Measurements from ENCODE around the gene LRRC34.

Gene LRRC34

DNA sequence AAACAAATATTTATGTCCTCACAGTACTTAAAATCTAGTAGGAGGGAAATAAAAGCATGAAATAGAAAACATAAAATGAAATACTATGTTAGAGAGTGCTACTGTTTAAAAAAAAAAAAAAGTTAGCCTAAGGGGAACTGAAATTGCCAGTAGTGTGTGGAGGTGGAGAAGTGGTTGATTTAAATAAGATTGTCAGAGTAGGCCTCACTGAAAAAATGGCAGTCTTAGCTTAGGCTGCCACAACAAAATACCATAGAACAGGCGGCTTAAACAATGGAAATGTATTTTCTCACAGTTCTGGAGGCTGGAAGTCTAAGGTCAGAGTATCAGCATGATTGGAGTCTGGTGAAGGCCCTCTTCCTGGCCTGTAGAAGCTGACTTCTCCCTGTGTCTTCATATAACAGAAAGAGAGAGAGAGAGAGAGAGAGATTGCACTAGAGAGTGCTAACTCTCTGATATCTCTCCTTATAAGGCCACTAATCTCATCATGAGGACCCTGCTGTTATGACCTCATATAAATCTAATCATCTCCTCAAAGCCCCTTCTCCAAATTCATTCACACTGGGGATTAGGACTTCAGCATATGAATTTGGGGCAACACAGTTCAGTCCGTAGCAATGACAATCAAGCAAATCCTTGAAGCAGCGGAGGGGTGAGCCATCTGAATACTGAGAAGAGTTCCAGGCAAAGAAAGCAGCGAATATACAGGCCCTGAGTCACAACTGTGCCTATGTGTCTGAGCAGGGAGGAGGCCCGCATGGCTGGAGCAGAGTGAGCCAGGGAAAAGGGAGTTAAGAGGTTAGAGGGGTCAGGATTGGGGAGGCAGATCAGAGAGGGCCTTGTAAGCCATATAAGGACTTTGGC lies 23.6 kb upstream of the LRRC34 start:
- TF ChIP-seq, protein P1, sequence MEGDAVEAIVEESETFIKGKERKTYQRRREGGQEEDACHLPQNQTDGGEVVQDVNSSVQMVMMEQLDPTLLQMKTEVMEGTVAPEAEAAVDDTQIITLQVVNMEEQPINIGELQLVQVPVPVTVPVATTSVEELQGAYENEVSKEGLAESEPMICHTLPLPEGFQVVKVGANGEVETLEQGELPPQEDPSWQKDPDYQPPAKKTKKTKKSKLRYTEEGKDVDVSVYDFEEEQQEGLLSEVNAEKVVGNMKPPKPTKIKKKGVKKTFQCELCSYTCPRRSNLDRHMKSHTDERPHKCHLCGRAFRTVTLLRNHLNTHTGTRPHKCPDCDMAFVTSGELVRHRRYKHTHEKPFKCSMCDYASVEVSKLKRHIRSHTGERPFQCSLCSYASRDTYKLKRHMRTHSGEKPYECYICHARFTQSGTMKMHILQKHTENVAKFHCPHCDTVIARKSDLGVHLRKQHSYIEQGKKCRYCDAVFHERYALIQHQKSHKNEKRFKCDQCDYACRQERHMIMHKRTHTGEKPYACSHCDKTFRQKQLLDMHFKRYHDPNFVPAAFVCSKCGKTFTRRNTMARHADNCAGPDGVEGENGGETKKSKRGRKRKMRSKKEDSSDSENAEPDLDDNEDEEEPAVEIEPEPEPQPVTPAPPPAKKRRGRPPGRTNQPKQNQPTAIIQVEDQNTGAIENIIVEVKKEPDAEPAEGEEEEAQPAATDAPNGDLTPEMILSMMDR (IDR thresholded peaks at IDR 0.05; ENCODE audit: extremely low read depth, insufficient read depth, missing control alignments): no peak
- peak; percentile 55 for DNase-seq (ENCODE audit: low spot score)
- in situ Hi-C loops (cut with MboI; ENCODE audit: low pct_unique_long_range_greater_than_20kb, low sequenced_read_pairs, unreplicated experiment): no loop called here

DNA sequence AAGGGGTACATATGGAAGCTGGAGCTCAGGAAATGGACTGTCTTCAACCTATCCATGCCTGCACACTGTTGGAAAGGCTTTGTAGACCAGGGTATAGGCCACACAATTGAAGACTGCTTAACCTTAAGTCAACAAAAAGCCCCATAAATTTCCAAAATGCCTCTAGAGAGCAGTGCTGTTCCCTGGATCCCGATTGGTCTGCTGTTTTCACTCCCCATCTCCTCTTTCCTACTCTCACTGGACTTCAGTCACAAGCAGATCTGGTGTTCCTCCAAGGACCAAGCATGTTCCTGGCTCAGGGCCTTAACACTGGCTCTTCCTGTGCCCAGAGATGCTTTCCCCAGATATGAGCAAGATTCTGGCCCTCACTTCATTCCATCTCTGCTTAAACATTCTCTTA lies 22.8 kb upstream of the LRRC34 start:
- TF ChIP-seq, protein P1 (IDR thresholded peaks at IDR 0.05; ENCODE audit: extremely low read depth, insufficient read depth, missing control alignments): no peak
- in situ Hi-C loops (cut with MboI; ENCODE audit: low pct_unique_long_range_greater_than_20kb, low sequenced_read_pairs, unreplicated experiment): no loop called here
- no peak for DNase-seq (ENCODE audit: low spot score)

DNA sequence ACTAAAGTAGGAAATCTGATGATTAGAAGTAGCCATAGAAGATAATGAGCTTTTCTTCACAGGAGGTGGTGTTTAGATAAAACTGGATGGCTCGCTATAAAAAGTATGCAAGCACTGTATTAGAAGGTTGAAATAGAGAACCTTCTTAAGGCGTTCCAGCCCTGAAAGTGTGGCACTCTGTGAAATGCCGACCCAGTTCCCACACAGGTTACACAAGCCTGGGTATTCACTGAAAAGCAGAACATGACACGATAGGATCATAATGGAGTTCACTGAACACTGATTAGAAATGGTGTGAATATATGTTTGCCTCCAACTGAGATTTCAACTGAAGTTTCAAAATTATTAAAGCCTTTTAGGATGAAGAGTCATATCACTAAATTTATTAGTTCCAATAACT lies 15.0 kb upstream of the LRRC34 start:
- TF ChIP-seq, protein P1 (IDR thresholded peaks at IDR 0.05; ENCODE audit: extremely low read depth, insufficient read depth, missing control alignments): no peak
- DNase-seq (ENCODE audit: low spot score): no peak
- in situ Hi-C loops (cut with MboI; ENCODE audit: low pct_unique_long_range_greater_than_20kb, low sequenced_read_pairs, unreplicated experiment): no loop called here

DNA sequence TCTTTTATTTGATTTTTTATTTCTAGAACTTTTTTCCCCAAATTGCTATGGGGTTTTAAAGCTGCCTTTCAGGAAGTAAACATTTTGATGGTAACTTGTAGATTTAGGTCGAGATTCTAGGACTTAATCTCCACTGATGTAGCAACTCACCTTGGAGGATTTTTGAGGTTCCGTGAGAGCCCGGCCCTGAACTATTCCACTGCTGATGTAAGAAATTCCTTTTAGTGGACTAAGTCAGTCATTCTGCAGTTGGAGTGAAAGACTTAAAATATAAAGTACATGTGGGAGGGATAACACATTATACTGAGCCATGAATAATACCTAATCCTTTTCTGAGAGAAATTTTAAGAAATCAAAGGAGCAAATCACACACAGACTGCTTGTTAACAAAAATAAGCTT lies 12.6 kb upstream of the LRRC34 start:
- TF ChIP-seq, protein P1 (IDR thresholded peaks at IDR 0.05; ENCODE audit: extremely low read depth, insufficient read depth, missing control alignments): no peak
- DNase-seq (ENCODE audit: low spot score): no peak
- in situ Hi-C loops (cut with MboI; ENCODE audit: low pct_unique_long_range_greater_than_20kb, low sequenced_read_pairs, unreplicated experiment): no loop called here

DNA sequence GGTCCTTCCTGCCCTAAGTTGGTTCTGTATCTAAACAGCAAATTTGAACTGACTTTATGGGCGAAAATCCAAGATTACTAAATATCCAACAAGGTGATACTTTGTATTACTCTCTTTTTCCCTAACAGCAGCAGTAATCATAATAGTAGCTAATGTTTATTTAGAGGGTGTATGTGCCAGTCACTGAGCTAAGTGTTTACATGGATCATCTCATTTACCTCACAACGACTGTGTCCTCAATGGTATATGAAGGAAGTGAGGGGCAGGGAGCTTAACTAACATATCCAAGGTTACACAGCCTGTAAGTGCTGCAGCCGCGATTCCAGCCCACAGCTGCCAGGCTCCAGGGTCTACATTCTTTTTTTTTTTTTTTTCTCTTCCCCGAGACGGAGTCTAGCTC lies 10.3 kb upstream of the LRRC34 start:
- DNase-seq (ENCODE audit: low spot score): no peak
- in situ Hi-C loops (cut with MboI; ENCODE audit: low pct_unique_long_range_greater_than_20kb, low sequenced_read_pairs, unreplicated experiment): no loop called here
- TF ChIP-seq, protein P1 (IDR thresholded peaks at IDR 0.05; ENCODE audit: extremely low read depth, insufficient read depth, missing control alignments): no peak

DNA sequence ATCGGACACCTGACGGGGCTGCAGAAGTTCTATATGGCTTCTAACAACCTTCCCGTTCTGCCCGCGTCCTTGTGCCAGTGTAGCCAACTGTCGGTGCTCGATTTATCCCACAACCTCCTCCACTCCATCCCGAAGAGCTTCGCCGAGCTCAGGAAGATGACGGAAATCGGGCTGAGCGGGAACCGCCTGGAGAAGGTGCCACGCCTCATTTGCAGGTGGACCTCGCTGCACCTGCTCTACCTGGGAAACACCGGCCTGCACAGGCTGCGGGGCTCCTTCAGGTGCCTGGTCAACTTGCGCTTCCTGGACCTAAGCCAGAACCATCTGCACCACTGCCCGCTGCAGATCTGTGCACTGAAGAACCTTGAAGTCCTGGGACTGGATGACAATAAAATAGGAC lies 9.8 kb upstream of the LRRC34 start:
- DNase-seq (ENCODE audit: low spot score): no peak
- in situ Hi-C loops (cut with MboI; ENCODE audit: low pct_unique_long_range_greater_than_20kb, low sequenced_read_pairs, unreplicated experiment): no loop called here
- TF ChIP-seq, protein P1 (IDR thresholded peaks at IDR 0.05; ENCODE audit: extremely low read depth, insufficient read depth, missing control alignments): no peak
